K562 (cell line): Measurements from ENCODE around the gene PDHB. TPM values are rescaled to one million over a fixed set of nuclear protein-coding genes. Genes with fewer than 3 reads are reported as not detected.

Source experiments
- ATAC-seq: fragments of 200-7000 bp; cut with Tn5 transposase; 3 replicates; pipeline ENCODE4 v1.9.1; 2020; ENCODE audit warnings: moderate library complexity
- BruUV-seq: library from RNA; stranded (reverse); fragments of 400-500 nt; replicated peaks from 2 replicates; lab custom pipeline; 2021; lab: Mats Ljungman, UMichigan
- CTCF ChIA-PET: fragments of 300-600 bp; formaldehyde crosslinking; extraction: SDS; loops from one replicate; lab custom pipeline; 2021; ENCODE audit warnings: low intra/inter-chr PET ratio; lab: Yijun Ruan, JAX
- POLR2A ChIA-PET: fragments of 300-600, 350-650 bp; sonication (Branson Sonifier 250); formaldehyde crosslinking; extraction: SDS; loops from one replicate; lab custom pipeline; 2021; ENCODE audit warnings: antibody characterized with exemption, inconsistent platforms; lab: Yijun Ruan, JAX
- DNase-seq, 4 experiments: peaks; one replicate each; pipeline versions ENCODE4 v3.0.0 to v3.0.0-alpha.2; 2011 to 2018; ENCODE audit warnings: low spot score in 3 of 4, mixed read lengths in 3 of 4; ENCODE audit errors: extremely low read depth in 1 of 4
- FAIRE-seq: peaks from 2 replicates; lab custom pipeline; 2011; peaks lifted over from hg19 to GRCh38; lab: Jason Lieb, UNC
- H2AFZ ChIP-seq: 2 replicates; pipeline ENCODE4 v1.6.0; 2011; ENCODE audit warnings: low read depth, low read length, control low read depth, inconsistent platforms
- H3K27ac ChIP-seq: fragments of 200-600 bp; 3 replicates; pipeline ENCODE4 v1.8.0; 2011; ENCODE audit warnings: low read depth, mild to moderate bottlenecking, control low read depth, inconsistent platforms, low read length, moderate library complexity, mixed read lengths; ENCODE audit errors: extremely low read depth
- H3K27me3 ChIP-seq, 2 experiments: fragments of 300-600 bp in 1 of 2; 2 replicates in 1 of 2; 3 replicates in 1 of 2; pipeline versions ENCODE4 v1.6.0 to v1.8.0; 2011; ENCODE audit warnings: inconsistent platforms in 2 of 2, low read length in 2 of 2, mild to moderate bottlenecking in 1 of 2, mixed read lengths in 1 of 2, moderate library complexity in 1 of 2; ENCODE audit not compliant: control insufficient read depth in 2 of 2, insufficient read depth in 2 of 2
- H3K36me3 ChIP-seq: fragments of 300-600 bp; 3 replicates; pipeline ENCODE4 v1.8.0; 2011; ENCODE audit warnings: mild to moderate bottlenecking, low read length, inconsistent platforms; ENCODE audit not compliant: control insufficient read depth, insufficient read depth
- H3K4me1 ChIP-seq, 2 experiments: fragments of 200-600 bp in 1 of 2; replicated peaks in 1 of 2; 2 replicates in 1 of 2; 3 replicates in 1 of 2; pipeline versions ENCODE4 v1.5.1 to v1.8.0; 2011; ENCODE audit warnings: inconsistent platforms in 2 of 2, low read length in 2 of 2, mild to moderate bottlenecking in 1 of 2, mixed read lengths in 1 of 2, moderate library complexity in 1 of 2; ENCODE audit not compliant: control insufficient read depth in 2 of 2, insufficient read depth in 2 of 2
- H3K4me2 ChIP-seq: 2 replicates; pipeline ENCODE4 v1.6.1; 2011; ENCODE audit warnings: low read length, control low read depth, inconsistent platforms, mixed read lengths; ENCODE audit not compliant: insufficient read depth
- H3K4me3 ChIP-seq: fragments of 200-600 bp; sonication (generic), shearing (Covaris generic); 2 replicates; pipeline ENCODE4 v1.5.1; 2016; ENCODE audit warnings: control low read depth, inconsistent platforms
- H3K79me2 ChIP-seq: fragments of 200-600 bp; 3 replicates; pipeline ENCODE4 v1.8.0; 2011; ENCODE audit warnings: low read length, inconsistent platforms; ENCODE audit not compliant: control insufficient read depth, insufficient read depth
- H3K9ac ChIP-seq, 2 experiments: 2 replicates each; pipeline versions ENCODE4 v1.6.0 to v1.6.1; 2011; ENCODE audit warnings: low read depth in 2 of 2, low read length in 2 of 2, control low read depth in 1 of 2, inconsistent platforms in 1 of 2, mild to moderate bottlenecking in 1 of 2, mixed read lengths in 1 of 2; ENCODE audit not compliant: insufficient read depth in 1 of 2
- H3K9me1 ChIP-seq: one replicate; pipeline ENCODE4 v1.6.0; 2011; ENCODE audit warnings: inconsistent platforms, mild to moderate bottlenecking, low read length, moderate library complexity; ENCODE audit not compliant: control insufficient read depth, insufficient read depth
- H3K9me3 ChIP-seq: replicated peaks from 2 replicates; pipeline ENCODE4 v1.5.1; 2011; ENCODE audit warnings: low read depth, low read length, inconsistent platforms; ENCODE audit not compliant: control insufficient read depth, insufficient read depth
- H4K20me1 ChIP-seq: replicated peaks from 2 replicates; pipeline ENCODE4 v1.6.1; 2011; ENCODE audit warnings: low read length, inconsistent platforms, mixed read lengths; ENCODE audit not compliant: control insufficient read depth, insufficient read depth
- C11orf30 ChIP-seq: fragments of 450-650 bp; IDR thresholded peaks from 2 replicates; pipeline ENCODE4 v1.6.1; 2016; ENCODE audit warnings: low read depth, mild to moderate bottlenecking
- CREB1 ChIP-seq, 2 experiments: sonication (generic) in 1 of 2; formaldehyde crosslinking in 1 of 2; IDR thresholded peaks; 2 replicates each; pipeline versions ENCODE4 v1.6.1 to v1.8.0; 2012 to 2022; ENCODE audit warnings: inconsistent platforms in 1 of 2, mild to moderate bottlenecking in 1 of 2, missing genetic modification reagents in 1 of 2, moderate library complexity in 1 of 2
- DACH1 ChIP-seq: fragments of 450-650 bp; IDR thresholded peaks from 2 replicates; pipeline ENCODE4 v1.6.1; 2018; ENCODE audit not compliant: partially characterized antibody
- E2F1 ChIP-seq: sonication (generic); formaldehyde crosslinking; IDR thresholded peaks from 2 replicates; pipeline ENCODE4 v1.8.1; 2023; ENCODE audit warnings: mild to moderate bottlenecking, missing genetic modification reagents, moderate library complexity
- ELF2 ChIP-seq: fragments of 250-450 bp; sonication (Bioruptor Pico); IDR thresholded peaks from 2 replicates; pipeline ENCODE4 v1.5.0; 2021; ENCODE audit warnings: mild to moderate bottlenecking
- MAFK ChIP-seq: IDR thresholded peaks from 2 replicates; pipeline ENCODE4 v1.6.1; 2011; ENCODE audit warnings: low read length, improper control_type of control experiment
- NONO ChIP-seq, 2 experiments: fragments of 200-400 bp in 1 of 2; fragments of 450-650 bp in 1 of 2; formaldehyde crosslinking in 1 of 2; IDR thresholded peaks; 2 replicates each; pipeline ENCODE4 v1.6.1; 2017; ENCODE audit warnings: low read depth in 2 of 2, mild to moderate bottlenecking in 2 of 2, moderate library complexity in 2 of 2, low read length in 1 of 2
- PTBP1 ChIP-seq: fragments of 200-400 bp; formaldehyde crosslinking; IDR thresholded peaks from 2 replicates; pipeline ENCODE4 v1.6.1; 2017; ENCODE audit warnings: low read depth, low read length
- SMAD4 ChIP-seq: fragments of 250-450 bp; sonication (Bioruptor Pico); conservative IDR thresholded peaks from 2 replicates; pipeline ENCODE4 v1.8.0; 2021; ENCODE audit warnings: inconsistent platforms, mild to moderate bottlenecking, moderate library complexity
- TAF7 ChIP-seq: fragments of 450-650 bp; IDR thresholded peaks from 2 replicates; pipeline ENCODE4 v1.6.1; 2016; ENCODE audit warnings: missing genetic modification characterization, missing compliant biosample characterization
- TCFL5 ChIP-seq: fragments of 250-450 bp; sonication (Bioruptor Pico); conservative IDR thresholded peaks from 2 replicates; pipeline ENCODE4 v1.6.1; 2021; ENCODE audit warnings: mild to moderate bottlenecking, moderate library complexity, matching md5 sums
- ZKSCAN1 ChIP-seq: fragments of 150-350 bp; IDR thresholded peaks from 2 replicates; pipeline ENCODE4 v1.6.1; 2016; ENCODE audit warnings: low read depth, low read length
- ZNF217 ChIP-seq: sonication (generic); formaldehyde crosslinking; IDR thresholded peaks from 2 replicates; pipeline ENCODE4 v1.8.0; 2022; ENCODE audit warnings: mild to moderate bottlenecking, missing genetic modification reagents
- ZNF436 ChIP-seq: fragments of 250-450, 450-650 bp; sonication (Bioruptor Pico); formaldehyde crosslinking; IDR thresholded peaks from 2 replicates; pipeline ENCODE4 v1.7.0; 2020; ENCODE audit warnings: mild to moderate bottlenecking
- ZNF764 ChIP-seq: fragments of 250-450 bp; sonication (Bioruptor Pico); IDR thresholded peaks from 2 replicates; pipeline ENCODE4 v1.4.0; 2020; ENCODE audit warnings: low read depth, mild to moderate bottlenecking, moderate library complexity
- ZSCAN29 ChIP-seq: fragments of 450-650 bp; IDR thresholded peaks from 2 replicates; pipeline ENCODE4 v1.6.1; 2017
- WGBS: fragments of 100-300 bp; shearing (Covaris generic); methylation state at CpG from one replicate; pipeline ENCODE4 v1.1.6; 2016; ENCODE audit warnings: low coverage, mixed read lengths; ENCODE audit not compliant: insufficient coverage; ENCODE audit errors: missing lambda C conversion rate; 5-methylcytosine and 5-hydroxymethylcytosine counted together
- in situ Hi-C: fragments of 300-500 bp; cut with MboI; formaldehyde crosslinking; loops from 4 replicates; pipeline ENCODE4 v1.15.0; 2018; ENCODE audit warnings: inconsistent platforms, mixed read lengths
- intact Hi-C: fragments of 100-400 bp; cut with micrococcal nuclease; formaldehyde crosslinking; loops from 2 replicates; pipeline ENCODE4 v1.14.2; 2022
- polyA plus RNA-seq, 8 experiments: library from polyadenylated mRNA; depleted of rRNA in 4 of 8; stranded (reverse) in 5 of 8; unstranded in 3 of 8; fragments of >200 nt; fragmentation: Nextera tagmentation in 2 of 8; fragmentation: Illumina TruSeq in 1 of 8; extraction: Ambion mirVana in 2 of 8; extraction: Trizol in 1 of 8; gene quantifications; 2 replicates each; pipeline versions ENCODE4 v1.2.1 to v1.2.3, GENCODE V29; 2011 to 2014; ENCODE audit warnings: inconsistent platforms in 1 of 8, missing spikeins in 1 of 8
- total RNA-seq, 7 experiments: library from RNA; depleted of rRNA in 6 of 7; stranded (reverse); fragments of >200 nt in 6 of 7; fragmentation: Illumina TruSeq in 2 of 7; extraction: Trizol in 2 of 7; gene quantifications; 2 replicates each; pipeline versions ENCODE4 v1.2.1 to v1.2.3, GENCODE V29; 2011 to 2021; ENCODE audit warnings: low replicate concordance in 1 of 7
- TF ChIP-seq, protein P1 (sequence below), 3 experiments: IDR thresholded peaks in 2 of 3; conservative IDR thresholded peaks in 1 of 3; 2 replicates each; pipeline ENCODE4 v1.5.1; 2011 to 2012; ENCODE audit warnings: low read length in 3 of 3, mild to moderate bottlenecking in 3 of 3, control low read depth in 2 of 3, improper control_type of control experiment in 1 of 3, inconsistent platforms in 1 of 3, low read depth in 1 of 3, mixed read lengths in 1 of 3, moderate library complexity in 1 of 3; ENCODE audit not compliant: insufficient read depth in 2 of 3
- TF ChIP-seq, protein P2 (sequence below): fragments of 250-450 bp; sonication (Bioruptor Pico); IDR thresholded peaks from 2 replicates; pipeline ENCODE4 v1.5.0; 2020; ENCODE audit warnings: mild to moderate bottlenecking, borderline replicate concordance

The PDHB gene
- total and polyA plus RNA-seq, 9 of the 15 experiments (the other 6 are each of a cell fraction or from before 2014, with no cell fraction given): 51.2 to 178 (median 85.2) TPM

GRCh38 chr3:58434168-58434504, 504 bp upstream of the PDHB start (continued):
- no peak for TF ChIP-seq TCFL5
- TF ChIP-seq ZKSCAN1: peak; percentile 88

DNA sequence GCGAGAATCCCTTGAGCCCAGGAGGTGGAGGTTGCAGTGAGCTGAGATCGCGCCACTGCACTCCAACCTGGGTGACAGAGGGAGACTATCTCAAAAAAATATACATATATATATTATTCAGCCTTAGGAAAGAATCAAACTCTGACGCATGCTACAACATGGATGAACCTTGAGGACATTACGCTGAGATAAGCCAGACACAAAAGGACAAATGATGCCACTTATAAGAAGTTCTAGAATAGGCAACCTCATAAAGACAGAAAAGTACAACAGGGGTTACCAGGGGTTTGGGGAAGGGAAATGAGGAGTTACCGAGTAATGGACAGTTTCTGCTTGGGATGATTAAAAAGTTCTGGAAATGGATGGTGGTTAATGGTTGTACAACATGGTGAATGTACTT, 727 bp downstream of the PDHB start:
- H3K4me1 ChIP-seq: peaks cover 0 to 2% of the 10 kb centered on the region in 2 experiments; a peak in 2 of 5 replicates
- peak overlapping the region; percentile 87 for H3K27ac ChIP-seq
- ATAC-seq (no peak), FAIRE-seq (no peak), DNase-seq (no peak)
- no peaks in the 10 kb centered on the region for H4K20me1 ChIP-seq
- H3K27me3 ChIP-seq: no peaks in the 10 kb centered on the region
- ChIA-PET POLR2A (interaction anchor here (0.6 to 1.6 kb wide), 4 partner anchors 12 to 898 kb away, joined by 3 to 6 read pairs (median 3); no protein-coding TSS in a partner anchor), CTCF (no interaction called here)
- no peaks in the 10 kb centered on the region for H3K9me1 ChIP-seq
- no TSS peak for BruUV-seq
- intact Hi-C loops (no loop called here), in situ Hi-C loops (no loop called here)
- H3K4me3 ChIP-seq: peak overlapping the region; percentile 87
- H3K9ac ChIP-seq: peak overlapping the region; percentile 79 to 99
- peaks cover 43% of the 10 kb centered on the region; the same call in 2 of the 3 replicates for H3K36me3 ChIP-seq
- peak overlapping the region; percentile 82 for H3K4me2 ChIP-seq
- H2AFZ ChIP-seq: peak overlapping the region; percentile 99
- H3K79me2 ChIP-seq: peaks cover 21% of the 10 kb centered on the region
- WGBS: 8% methylated on average over 6 of the region's 6 CpGs
- TF ChIP-seq C11orf30 (no peak), ELF2 (no peak), SMAD4 (CRISPR knock-in tag) (no peak), MAFK (no peak), ZSCAN29 (no peak), ZNF764 (no peak), ZNF436 (CRISPR knock-in tag) (no peak), ZKSCAN1 (no peak), CREB1 (IDR thresholded peaks at IDR 0.05) (no peak), CREB1 (CRISPR knock-in tag; IDR thresholded peaks at IDR 0.05) (no peak), TAF7 (tag) (no peak), NONO (IDR thresholded peaks at IDR 0.05; ENCODE audit: low read depth in 2 of 2, low read length in 1 of 2) (no peak), DACH1 (no peak), ZNF217 (CRISPR knock-in tag) (no peak), E2F1 (CRISPR knock-in tag) (no peak), PTBP1 (no peak)
- TF ChIP-seq, protein P1, sequence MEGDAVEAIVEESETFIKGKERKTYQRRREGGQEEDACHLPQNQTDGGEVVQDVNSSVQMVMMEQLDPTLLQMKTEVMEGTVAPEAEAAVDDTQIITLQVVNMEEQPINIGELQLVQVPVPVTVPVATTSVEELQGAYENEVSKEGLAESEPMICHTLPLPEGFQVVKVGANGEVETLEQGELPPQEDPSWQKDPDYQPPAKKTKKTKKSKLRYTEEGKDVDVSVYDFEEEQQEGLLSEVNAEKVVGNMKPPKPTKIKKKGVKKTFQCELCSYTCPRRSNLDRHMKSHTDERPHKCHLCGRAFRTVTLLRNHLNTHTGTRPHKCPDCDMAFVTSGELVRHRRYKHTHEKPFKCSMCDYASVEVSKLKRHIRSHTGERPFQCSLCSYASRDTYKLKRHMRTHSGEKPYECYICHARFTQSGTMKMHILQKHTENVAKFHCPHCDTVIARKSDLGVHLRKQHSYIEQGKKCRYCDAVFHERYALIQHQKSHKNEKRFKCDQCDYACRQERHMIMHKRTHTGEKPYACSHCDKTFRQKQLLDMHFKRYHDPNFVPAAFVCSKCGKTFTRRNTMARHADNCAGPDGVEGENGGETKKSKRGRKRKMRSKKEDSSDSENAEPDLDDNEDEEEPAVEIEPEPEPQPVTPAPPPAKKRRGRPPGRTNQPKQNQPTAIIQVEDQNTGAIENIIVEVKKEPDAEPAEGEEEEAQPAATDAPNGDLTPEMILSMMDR (IDR thresholded peaks at IDR 0.05 in 2 of 3, conservative IDR thresholded peaks at IDR 0.05 in 1 of 3; ENCODE audit: insufficient read depth in 2 of 3, low read depth in 1 of 3, low read length in 3 of 3): no peak
- TF ChIP-seq, protein P2, sequence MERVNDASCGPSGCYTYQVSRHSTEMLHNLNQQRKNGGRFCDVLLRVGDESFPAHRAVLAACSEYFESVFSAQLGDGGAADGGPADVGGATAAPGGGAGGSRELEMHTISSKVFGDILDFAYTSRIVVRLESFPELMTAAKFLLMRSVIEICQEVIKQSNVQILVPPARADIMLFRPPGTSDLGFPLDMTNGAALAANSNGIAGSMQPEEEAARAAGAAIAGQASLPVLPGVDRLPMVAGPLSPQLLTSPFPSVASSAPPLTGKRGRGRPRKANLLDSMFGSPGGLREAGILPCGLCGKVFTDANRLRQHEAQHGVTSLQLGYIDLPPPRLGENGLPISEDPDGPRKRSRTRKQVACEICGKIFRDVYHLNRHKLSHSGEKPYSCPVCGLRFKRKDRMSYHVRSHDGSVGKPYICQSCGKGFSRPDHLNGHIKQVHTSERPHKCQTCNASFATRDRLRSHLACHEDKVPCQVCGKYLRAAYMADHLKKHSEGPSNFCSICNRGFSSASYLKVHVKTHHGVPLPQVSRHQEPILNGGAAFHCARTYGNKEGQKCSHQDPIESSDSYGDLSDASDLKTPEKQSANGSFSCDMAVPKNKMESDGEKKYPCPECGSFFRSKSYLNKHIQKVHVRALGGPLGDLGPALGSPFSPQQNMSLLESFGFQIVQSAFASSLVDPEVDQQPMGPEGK (CRISPR knock-in tag): no peak
- H3K9me3 ChIP-seq: no peaks in the 10 kb centered on the region
